SJSA1 (cell line): ENCODE measurements around the gene ADGRA1. TPM values are rescaled to one million over a fixed set of nuclear protein-coding genes. Genes with fewer than 3 reads are reported as not detected.
"Not testable (repeated sequence)": the region's sequence is repeated elsewhere in the genome, so short reads cannot be mapped to it uniquely, and the experiment has no call there.

Experiments
- DNase-seq, 2 experiments: peaks; one replicate each; pipeline ENCODE4 v3.0.0-alpha.2; 2015 to 2020; ENCODE audit warnings: low spot score in 2 of 2, low read depth in 1 of 2
- H3K27ac ChIP-seq: fragments of 250-450 bp; sonication (Bioruptor Pico); 2 replicates; pipeline ENCODE4 v1.5.1; 2020; ENCODE audit warnings: mild to moderate bottlenecking, moderate library complexity
- H3K27me3 ChIP-seq: fragments of 250-450 bp; sonication (Bioruptor Pico); replicated peaks from 2 replicates; pipeline ENCODE4 v1.5.1; 2020; ENCODE audit warnings: mild to moderate bottlenecking, moderate library complexity
- H3K36me3 ChIP-seq: fragments of 250-450 bp; sonication (Bioruptor Pico); 2 replicates; pipeline ENCODE4 v1.5.1; 2020; ENCODE audit warnings: mild to moderate bottlenecking
- H3K4me1 ChIP-seq: fragments of 250-450 bp; sonication (Bioruptor Pico); replicated peaks from 2 replicates; pipeline ENCODE4 v1.6.1; 2021; ENCODE audit warnings: mild to moderate bottlenecking
- H3K4me3 ChIP-seq: fragments of 250-450 bp; sonication (Bioruptor Pico); 2 replicates; pipeline ENCODE4 v1.5.1; 2020; ENCODE audit warnings: mild to moderate bottlenecking
- H3K9me3 ChIP-seq: fragments of 250-450 bp; sonication (Bioruptor Pico); replicated peaks from 2 replicates; pipeline ENCODE4 v1.5.1; 2020; ENCODE audit warnings: mild to moderate bottlenecking
- total RNA-seq: library from RNA; depleted of rRNA; stranded (reverse); fragments of >200 nt; shearing (Covaris generic); gene quantifications from 2 replicates; pipeline ENCODE4 v1.2.3, GENCODE V29; 2014

The ADGRA1 gene
- total RNA-seq, 1 experiment from 2014 or later, result not detected

DNA sequence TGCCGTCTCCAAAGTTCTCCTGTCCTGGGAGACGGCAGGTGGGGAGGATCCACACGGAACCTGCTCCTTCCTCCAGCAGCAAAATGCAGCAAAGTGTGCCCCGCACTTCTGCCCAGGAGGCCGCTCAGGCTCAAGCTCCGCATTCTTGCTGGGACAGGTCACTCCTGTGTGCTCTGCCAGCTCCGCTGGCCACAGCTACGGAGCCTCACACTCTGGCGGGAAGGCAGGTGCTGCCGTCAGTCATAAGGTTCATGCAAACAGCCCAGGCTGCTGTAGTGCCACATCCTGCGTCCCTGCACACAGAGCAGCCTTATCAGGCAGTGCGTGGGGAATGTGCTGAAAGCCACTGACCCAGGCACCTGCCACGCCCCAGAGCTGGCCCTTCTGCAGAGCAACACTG is 22.4 kb downstream of the ADGRA1 start:
- Histone ChIP-seq H3K4me3 (no peak overlapping the region), H3K9me3 (peaks cover 11% of the 10 kb centered on the region; the same call in 1 of the 2 replicates), H3K27ac (no peak overlapping the region), H3K36me3 (no peaks in the 10 kb centered on the region), H3K27me3 (no peaks in the 10 kb centered on the region), H3K4me1 (no peaks in the 10 kb centered on the region)
- DNase-seq, result no peak

DNA sequence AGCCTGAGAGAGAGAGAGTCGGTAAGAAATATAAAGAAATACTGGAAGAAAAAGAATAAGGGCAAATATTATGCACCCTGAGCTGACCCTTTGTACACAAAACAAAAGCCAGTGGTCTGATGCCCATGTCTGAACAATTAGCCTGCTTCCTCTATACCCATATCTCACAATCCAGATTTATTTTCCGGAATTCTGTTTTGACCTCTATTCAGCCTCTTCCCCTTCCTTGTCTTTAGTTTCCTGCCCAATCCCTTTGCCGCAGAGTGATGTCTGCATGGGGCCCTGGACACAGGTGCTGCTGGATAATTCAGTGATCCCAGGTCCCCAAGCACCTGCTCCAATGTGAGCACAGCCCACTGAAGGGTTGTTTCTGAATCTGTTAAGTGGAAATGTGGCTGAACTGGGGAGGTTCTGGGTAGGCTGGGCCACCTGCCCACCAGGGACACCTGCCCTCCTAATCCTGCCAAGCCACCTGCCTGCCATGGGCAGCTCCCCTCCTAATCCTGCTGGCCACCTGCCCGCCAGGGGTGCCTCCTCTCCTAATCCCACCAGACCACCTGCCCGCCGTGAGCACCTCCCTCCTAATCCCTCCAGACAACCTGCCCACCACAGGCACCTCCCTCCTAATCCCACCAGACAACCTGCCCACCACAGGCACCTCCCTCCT is 23.0 kb downstream of the ADGRA1 start:
- Histone ChIP-seq H3K27me3 (no peaks in the 10 kb centered on the region), H3K27ac (no peak overlapping the region), H3K4me1 (no peaks in the 10 kb centered on the region), H3K4me3 (no peak overlapping the region), H3K9me3 (peaks cover 11% of the 10 kb centered on the region; the same call in 1 of the 2 replicates), H3K36me3 (no peaks in the 10 kb centered on the region)
- no peak for DNase-seq

DNA sequence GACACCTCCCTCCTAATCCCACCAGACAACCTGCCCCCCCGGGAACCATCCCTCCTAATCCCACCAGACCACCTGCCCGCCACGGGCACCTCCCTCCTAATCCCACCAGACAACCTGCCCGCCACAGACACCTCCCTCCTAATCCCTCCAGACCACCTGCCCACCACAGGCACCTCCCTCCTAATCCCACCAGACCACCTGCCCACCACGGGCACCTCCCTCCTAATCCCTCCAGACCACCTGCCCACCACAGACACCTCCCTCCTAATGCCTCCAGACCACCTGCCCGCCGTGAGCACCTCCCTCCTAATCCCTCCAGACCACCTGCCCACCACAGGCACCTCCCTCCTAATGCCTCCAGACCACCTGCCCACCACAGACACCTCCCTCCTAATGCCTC is 23.9 kb downstream of the ADGRA1 start:
- H3K4me1 ChIP-seq, H3K9me3 ChIP-seq, H3K4me3 ChIP-seq, H3K36me3 ChIP-seq, H3K27ac ChIP-seq, DNase-seq, H3K27me3 ChIP-seq: not testable (repeated sequence)

DNA sequence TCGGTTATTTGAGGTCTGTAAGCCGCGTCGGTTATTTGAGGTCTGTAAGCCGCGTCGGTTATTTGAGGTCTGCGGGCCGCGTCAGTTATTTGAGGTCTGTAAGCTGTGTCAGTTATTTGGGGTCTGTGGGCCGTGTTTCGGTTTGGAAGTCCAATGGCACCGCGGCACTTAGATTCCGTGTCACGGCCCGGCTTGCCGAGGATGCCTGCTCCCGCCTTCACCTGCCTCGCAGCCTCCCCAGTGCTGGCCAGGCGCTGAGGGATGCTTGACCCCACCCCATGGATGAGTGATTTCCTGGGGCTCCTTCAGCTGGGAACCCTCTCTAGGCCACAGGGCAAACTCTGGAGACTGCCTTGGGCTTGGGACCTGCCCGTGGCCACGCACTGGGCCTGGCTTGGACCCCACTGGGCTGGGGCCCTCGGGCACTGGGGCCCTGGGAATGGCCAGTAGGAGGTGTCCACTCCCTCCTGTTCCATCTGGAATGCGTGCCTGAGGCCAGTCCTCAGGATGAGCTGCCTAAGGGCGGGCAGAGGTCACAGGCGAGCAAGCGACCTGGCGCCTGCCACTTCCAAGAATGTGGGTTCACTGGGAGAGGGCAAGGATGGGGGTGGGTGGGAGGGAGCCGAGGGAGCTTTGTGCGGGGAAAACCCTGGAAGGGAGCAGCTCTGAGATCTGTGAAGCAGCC is 25.6 kb downstream of the ADGRA1 start:
- no peak overlapping the region for H3K4me3 ChIP-seq
- H3K27me3 ChIP-seq, result no peaks in the 10 kb centered on the region

DNA sequence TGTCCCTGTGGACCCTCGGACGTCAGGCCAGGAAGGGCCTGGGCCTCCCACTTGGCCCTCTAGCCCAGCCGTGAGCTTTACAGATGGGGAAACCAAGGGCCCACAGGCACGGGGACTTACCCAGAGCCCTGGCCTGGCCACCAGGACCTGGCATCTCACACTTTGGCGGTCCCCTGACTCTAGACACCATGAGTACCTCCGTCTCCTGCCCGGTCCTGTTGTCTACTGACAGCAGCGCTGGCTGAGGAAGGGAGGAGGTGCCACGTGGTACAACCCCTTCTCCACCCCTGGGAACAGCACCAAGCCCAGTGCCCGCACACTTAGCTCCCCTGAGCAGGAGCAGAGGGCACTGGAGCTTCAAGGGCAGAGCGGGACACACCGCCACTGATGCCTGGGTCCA is 26.1 kb downstream of the ADGRA1 start:
- no peak for DNase-seq
- Histone ChIP-seq H3K27me3 (no peaks in the 10 kb centered on the region), H3K4me3 (no peak overlapping the region), H3K9me3 (no peaks in the 10 kb centered on the region), H3K4me1 (no peaks in the 10 kb centered on the region), H3K36me3 (no peaks in the 10 kb centered on the region), H3K27ac (no peak overlapping the region)

More for the DNA sequence above, 25.6 kb downstream of the ADGRA1 start:
- peaks cover 2% of the 10 kb centered on the region; the same call in 1 of the 2 replicates for H3K9me3 ChIP-seq
- no peaks in the 10 kb centered on the region for H3K4me1 ChIP-seq
- H3K27ac ChIP-seq, result no peak overlapping the region
- H3K36me3 ChIP-seq, result no peaks in the 10 kb centered on the region
- no peak for DNase-seq

DNA sequence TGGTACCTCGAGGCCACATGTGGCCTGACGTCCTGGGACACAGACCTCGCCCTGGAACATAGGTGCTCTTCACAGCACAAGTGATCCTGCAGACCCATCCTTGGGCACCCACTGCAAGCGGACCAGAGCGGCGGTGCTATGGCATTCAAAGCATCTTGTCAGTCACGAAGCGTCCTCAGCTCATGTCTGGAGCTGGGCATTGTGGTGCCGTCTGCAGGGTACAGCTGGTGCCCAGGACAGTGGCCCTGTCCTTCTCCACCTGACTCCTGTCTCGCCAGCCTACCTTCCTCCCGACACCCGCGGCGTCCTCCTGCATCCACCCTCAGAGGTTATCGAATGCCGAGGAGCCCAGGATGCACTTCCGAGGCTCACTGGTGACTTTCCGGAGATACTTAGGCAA is 26.5 kb downstream of the ADGRA1 start:
- H3K4me1 ChIP-seq, result no peaks in the 10 kb centered on the region
- DNase-seq, result no peak

DNA sequence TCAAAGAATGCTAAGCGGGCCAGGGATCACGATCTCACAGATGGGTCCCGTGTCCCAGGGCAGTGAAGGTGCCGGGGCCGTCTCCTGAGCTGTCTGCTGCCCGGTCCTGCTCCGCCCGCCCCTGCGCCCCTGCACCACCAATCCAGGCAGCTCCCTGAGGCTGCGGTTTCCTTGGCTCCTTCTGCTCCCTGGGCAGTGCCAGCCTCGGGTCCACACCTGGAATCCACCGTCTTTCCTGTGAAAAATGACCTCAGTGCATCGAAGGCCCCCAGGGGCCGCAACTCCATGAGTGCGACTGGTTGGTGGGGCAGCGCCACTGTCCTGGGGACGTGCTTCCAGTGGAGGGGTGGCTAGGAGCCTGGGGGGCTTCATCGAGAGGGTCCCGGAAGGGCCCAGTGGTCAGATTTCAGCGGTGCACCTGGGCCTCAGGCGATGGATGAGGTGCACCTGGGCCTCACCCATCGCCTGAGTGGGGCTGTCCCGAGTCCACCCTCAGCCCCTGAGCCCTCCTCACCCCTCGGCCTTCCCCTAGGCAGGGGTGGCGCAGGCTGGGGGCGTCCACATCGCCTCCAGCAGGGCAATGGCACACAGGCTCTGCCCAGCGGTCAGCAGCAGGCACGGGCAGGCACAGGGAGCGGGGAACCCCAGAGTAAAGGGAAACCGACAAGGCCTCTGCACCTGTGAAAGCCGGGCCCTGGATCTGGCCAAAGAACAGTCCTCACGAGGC is 27.2 kb downstream of the ADGRA1 start:
- H3K4me3 ChIP-seq, result no peak overlapping the region
- H3K27me3 ChIP-seq, result no peaks in the 10 kb centered on the region
- H3K27ac ChIP-seq, result no peak overlapping the region
- no peaks in the 10 kb centered on the region for H3K9me3 ChIP-seq
- no peaks in the 10 kb centered on the region for H3K4me1 ChIP-seq
- H3K36me3 ChIP-seq, result no peaks in the 10 kb centered on the region
- DNase-seq, result no peak

More for the DNA sequence above, 26.5 kb downstream of the ADGRA1 start:
- no peaks in the 10 kb centered on the region for H3K9me3 ChIP-seq
- H3K27me3 ChIP-seq, result no peaks in the 10 kb centered on the region
- no peak overlapping the region for H3K27ac ChIP-seq
- H3K4me3 ChIP-seq, result no peak overlapping the region
- no peaks in the 10 kb centered on the region for H3K36me3 ChIP-seq

DNA sequence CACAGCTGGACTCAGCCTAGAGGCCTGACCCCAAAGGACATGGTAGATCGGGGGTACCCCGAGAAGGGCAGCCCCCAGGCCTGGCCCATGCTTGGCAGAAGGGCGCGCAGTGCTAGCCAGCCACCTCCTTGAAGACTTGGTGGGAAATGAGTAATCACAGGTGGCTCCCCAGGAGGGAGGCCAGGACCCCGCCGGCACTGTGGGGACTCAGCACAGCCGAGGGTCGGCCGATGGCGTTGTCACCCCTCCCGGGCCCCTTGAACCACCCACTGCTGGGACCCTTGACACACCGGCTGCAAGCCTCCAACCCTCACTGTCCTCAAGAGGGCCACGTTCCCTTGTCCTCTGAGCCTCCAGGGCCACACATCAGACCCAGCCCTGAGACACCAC is 27.7 kb downstream of the ADGRA1 start:
- Histone ChIP-seq H3K27ac (no peak overlapping the region), H3K36me3 (no peaks in the 10 kb centered on the region), H3K9me3 (no peaks in the 10 kb centered on the region), H3K4me1 (no peaks in the 10 kb centered on the region), H3K4me3 (no peak overlapping the region), H3K27me3 (no peaks in the 10 kb centered on the region)
- DNase-seq, result no peak

DNA sequence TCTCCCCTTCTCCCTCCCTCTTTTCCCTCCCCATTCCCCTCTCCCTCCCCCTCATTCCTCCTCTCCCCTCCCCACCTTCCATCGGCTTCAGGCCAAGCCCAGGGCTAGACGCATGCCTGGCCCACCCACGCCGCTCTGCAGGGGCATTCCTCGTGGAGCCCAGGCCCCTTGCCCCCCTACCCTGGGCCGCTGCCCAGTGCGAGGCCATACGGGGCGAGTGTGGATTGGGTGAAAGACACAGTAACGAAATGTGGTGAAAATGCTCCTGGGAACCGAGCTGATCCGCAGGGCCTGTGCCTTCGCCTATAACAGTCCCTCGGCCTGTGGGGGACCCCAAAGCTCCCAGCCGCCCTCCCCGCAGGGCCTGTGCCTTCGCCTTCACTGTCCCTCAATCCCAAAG is 28.3 kb downstream of the ADGRA1 start:
- Histone ChIP-seq H3K4me1 (no peaks in the 10 kb centered on the region), H3K36me3 (no peaks in the 10 kb centered on the region), H3K9me3 (no peaks in the 10 kb centered on the region), H3K27ac (no peak overlapping the region), H3K4me3 (no peak overlapping the region), H3K27me3 (no peaks in the 10 kb centered on the region)
- no peak for DNase-seq

DNA sequence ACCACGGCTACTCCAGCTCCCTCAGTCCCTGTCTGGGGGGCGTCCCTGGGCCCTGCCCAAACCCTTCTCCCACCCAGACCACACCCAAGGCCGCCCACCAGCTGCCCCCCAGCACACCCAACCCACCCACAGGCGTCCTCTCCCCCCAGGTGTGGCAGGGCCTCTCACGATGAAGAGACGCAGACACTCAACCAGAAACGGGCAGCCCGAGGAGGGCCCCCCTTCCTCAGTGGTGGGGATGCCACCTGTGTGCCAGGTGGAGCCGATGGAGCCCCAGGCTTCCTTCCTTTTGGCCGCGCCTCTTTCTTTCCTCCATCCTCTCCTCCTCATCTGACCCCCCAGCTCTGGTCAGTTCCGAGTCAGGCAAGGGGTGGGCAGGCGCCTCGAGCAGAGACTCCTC is 28.7 kb downstream of the ADGRA1 start:
- no peaks in the 10 kb centered on the region for H3K27me3 ChIP-seq
- DNase-seq, result no peak
- no peak overlapping the region for H3K4me3 ChIP-seq
- no peaks in the 10 kb centered on the region for H3K9me3 ChIP-seq
- no peak overlapping the region for H3K27ac ChIP-seq
- H3K4me1 ChIP-seq, result no peaks in the 10 kb centered on the region
- no peaks in the 10 kb centered on the region for H3K36me3 ChIP-seq

DNA sequence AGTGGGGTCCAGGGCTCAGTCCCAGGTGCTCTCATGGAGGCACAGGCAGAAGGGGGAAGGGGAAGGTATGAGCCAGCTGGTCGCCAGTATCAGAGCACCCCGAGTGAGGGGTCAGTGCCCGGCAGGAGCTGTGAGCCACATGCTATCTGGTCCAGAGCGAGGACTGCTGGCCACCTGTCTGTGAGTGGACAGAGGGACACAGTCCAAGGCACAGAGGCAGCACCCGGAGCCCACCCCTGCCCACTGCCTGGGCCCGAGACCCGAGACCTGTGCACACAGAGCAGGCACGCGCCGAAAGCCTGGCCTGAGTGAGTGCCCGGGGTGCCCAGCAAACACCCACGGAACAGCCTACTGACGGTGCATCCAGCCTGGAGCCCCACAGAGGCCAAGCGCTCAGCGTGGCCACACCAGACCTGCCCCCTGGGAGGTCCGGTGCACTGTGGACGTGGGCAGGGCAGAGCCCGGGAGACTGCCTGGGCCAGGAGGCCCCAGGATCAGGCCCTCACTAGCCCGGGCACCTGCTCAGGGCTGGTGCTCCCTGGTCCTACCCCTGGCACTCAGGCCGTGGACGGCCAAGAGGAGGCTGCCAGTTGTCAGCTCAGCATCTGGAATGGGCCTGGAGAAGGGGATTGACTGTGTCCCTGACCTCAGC is 29.4 kb downstream of the ADGRA1 start:
- no peaks in the 10 kb centered on the region for H3K36me3 ChIP-seq

DNA sequence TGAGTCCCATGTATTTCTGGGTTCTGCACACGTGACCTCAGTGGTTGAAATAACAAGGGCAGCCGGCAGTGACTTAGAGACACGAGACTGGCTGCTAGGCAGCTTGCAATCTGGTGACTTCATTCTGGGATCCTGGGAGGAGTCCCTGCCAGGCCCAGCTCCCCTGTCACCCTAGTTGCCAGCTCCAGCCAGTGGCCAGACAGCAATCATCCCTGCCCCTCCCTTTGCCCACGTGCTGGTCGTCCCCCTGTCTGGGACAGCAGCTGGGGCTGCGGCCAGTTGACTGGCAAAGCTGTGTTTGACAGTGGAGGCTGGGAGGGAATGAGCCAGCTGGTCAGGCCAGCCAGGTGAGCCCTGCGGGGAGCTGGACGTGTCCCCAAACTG is 30.0 kb downstream of the ADGRA1 start:
- no peak for DNase-seq
- Histone ChIP-seq H3K27ac (no peak overlapping the region), H3K9me3 (peaks cover 4% of the 10 kb centered on the region; the same call in 1 of the 2 replicates)

More for the DNA sequence above, 29.4 kb downstream of the ADGRA1 start:
- no peaks in the 10 kb centered on the region for H3K27me3 ChIP-seq
- H3K4me1 ChIP-seq, result no peaks in the 10 kb centered on the region
- H3K4me3 ChIP-seq, result no peak overlapping the region
- no peak for DNase-seq
- H3K27ac ChIP-seq, result no peak overlapping the region
- H3K9me3 ChIP-seq, result peaks cover 2% of the 10 kb centered on the region; the same call in 1 of the 2 replicates

DNA sequence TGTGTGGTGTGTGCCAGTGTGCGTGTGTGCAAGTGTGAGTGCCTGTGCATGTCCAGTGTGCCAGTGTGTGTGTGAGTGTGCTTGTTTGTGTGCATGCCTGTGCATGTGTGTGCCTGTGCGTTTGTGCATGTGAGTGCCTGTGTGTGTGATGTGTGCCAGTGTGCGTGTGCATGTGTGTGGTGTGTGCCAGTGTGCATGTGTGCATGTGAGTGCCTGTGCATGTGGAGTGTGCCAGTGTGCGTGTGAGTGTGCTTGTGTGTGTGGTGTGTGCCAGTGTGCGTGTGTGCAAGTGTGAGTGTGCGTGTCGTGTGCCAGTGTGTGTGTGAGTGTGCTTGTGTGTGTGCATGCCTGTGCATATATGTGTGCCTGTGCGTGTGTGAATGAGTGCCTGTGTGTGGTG is 33.8 kb downstream of the ADGRA1 start:
- Histone ChIP-seq H3K4me3 (no peak overlapping the region), H3K36me3 (no peaks in the 10 kb centered on the region), H3K27me3 (no peaks in the 10 kb centered on the region), H3K27ac (no peak overlapping the region), H3K4me1 (no peaks in the 10 kb centered on the region), H3K9me3 (peaks cover 4% of the 10 kb centered on the region; the same call in 1 of the 2 replicates)
- no peak for DNase-seq

More for the DNA sequence above, 30.0 kb downstream of the ADGRA1 start:
- Histone ChIP-seq H3K27me3 (no peaks in the 10 kb centered on the region), H3K36me3 (no peaks in the 10 kb centered on the region), H3K4me3 (no peak overlapping the region), H3K4me1 (no peaks in the 10 kb centered on the region)
